Ammon's horn (tissue), 1 donor: ENCODE measurements around the gene ALDH7A1.
"Not testable (repeated sequence)": the region's sequence is repeated elsewhere in the genome, so short reads cannot be mapped to it uniquely, and the experiment has no call there.

Experiments
- DNase-seq: peaks from one replicate; pipeline ENCODE4 v3.0.0-alpha.2; 2016; ENCODE audit warnings: low spot score

The ALDH7A1 gene

GRCh38 chr5:126534553-126534952 lies 60.5 kb downstream of the ALDH7A1 start:
- no peak for DNase-seq

GRCh38 chr5:126531543-126532120 lies 63.4 kb downstream of the ALDH7A1 start:
- DNase-seq: peak; percentile 73

- no peak for DNase-seq
These were observed 67.1 kb downstream of the ALDH7A1 start for GRCh38 chr5:126527892-126528291.

GRCh38 chr5:126527158-126527557 lies 67.9 kb downstream of the ALDH7A1 start:
- DNase-seq: no peak

GRCh38 chr5:126526493-126526892 lies 68.5 kb downstream of the ALDH7A1 start:
- DNase-seq: no peak

GRCh38 chr5:126525630-126526245 lies 69.3 kb downstream of the ALDH7A1 start:
- peak; percentile 59 for DNase-seq

- DNase-seq: no peak
These were observed 71.1 kb downstream of the ALDH7A1 start for GRCh38 chr5:126523818-126524510.

GRCh38 chr5:126521130-126521529 lies 73.9 kb downstream of the ALDH7A1 start:
- no peak for DNase-seq

GRCh38 chr5:126520593-126520953 lies 74.4 kb downstream of the ALDH7A1 start:
- DNase-seq: no peak

- DNase-seq: peak; percentile 73
These were observed 75.1 kb downstream of the ALDH7A1 start for GRCh38 chr5:126519637-126520592.

- not testable (repeated sequence) for DNase-seq
These were observed 75.8 kb downstream of the ALDH7A1 start for GRCh38 chr5:126519223-126519622.

- no peak for DNase-seq
These were observed 78.2 kb downstream of the ALDH7A1 start for GRCh38 chr5:126516852-126517251.

GRCh38 chr5:126516133-126516532 lies 78.9 kb downstream of the ALDH7A1 start:
- peak; percentile 80 for DNase-seq

GRCh38 chr5:126515337-126515736 lies 79.7 kb downstream of the ALDH7A1 start:
- DNase-seq: no peak

- no peak for DNase-seq
These were observed 80.4 kb downstream of the ALDH7A1 start for GRCh38 chr5:126514558-126515141.

GRCh38 chr5:126514131-126514557 lies 80.9 kb downstream of the ALDH7A1 start:
- no peak for DNase-seq

GRCh38 chr5:126513703-126514102 lies 81.3 kb downstream of the ALDH7A1 start:
- no peak for DNase-seq

GRCh38 chr5:126513302-126513701 lies 81.7 kb downstream of the ALDH7A1 start:
- no peak for DNase-seq

GRCh38 chr5:126512451-126512850 lies 82.6 kb downstream of the ALDH7A1 start:
- DNase-seq: no peak

GRCh38 chr5:126511961-126512360 lies 83.1 kb downstream of the ALDH7A1 start:
- no peak for DNase-seq

- DNase-seq: no peak
These were observed 85.7 kb downstream of the ALDH7A1 start for GRCh38 chr5:126509339-126509738.

- no peak for DNase-seq
These were observed 86.1 kb downstream of the ALDH7A1 start for GRCh38 chr5:126508962-126509279.
